Measurements from ENCODE around the gene IL17REL.

IL17REL gene

DNA sequence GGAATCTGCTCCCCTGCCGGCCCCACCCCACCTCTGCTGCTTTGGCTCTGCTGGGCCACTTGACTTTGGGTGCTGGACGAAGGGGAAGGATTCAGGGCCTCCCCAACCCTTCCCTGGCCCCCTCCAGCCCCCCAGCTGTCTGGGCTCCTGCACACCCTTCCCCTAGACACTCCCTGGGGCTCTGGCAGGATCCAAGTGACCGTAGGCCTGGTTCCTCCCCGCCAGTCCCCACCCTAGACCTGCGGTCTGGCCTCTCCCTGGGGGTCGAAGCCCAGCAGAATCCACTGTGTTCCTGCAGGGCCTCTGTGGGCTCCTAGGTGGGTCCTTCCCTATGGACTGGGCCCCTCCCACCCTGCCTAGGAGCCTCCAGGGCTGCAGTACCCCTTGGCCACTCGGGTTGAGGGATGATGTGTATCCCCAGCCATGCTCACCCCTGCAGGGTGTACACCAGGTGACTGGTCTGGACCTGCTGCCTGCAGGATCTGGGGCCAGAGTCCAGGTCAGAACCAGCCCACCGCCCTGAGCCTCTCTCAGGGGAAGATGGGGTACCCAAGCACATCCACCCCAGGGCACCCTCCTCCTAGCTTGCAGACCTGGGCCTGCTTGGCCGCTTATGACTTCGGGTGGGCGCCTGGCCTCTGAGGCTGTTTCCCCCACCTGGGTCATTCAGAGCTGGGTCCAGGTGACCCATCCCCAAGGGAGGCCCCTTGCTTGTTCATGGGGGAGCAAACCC is 46.4 kb downstream of the IL17REL start:
- DNase-seq: peak; percentile 8

DNA sequence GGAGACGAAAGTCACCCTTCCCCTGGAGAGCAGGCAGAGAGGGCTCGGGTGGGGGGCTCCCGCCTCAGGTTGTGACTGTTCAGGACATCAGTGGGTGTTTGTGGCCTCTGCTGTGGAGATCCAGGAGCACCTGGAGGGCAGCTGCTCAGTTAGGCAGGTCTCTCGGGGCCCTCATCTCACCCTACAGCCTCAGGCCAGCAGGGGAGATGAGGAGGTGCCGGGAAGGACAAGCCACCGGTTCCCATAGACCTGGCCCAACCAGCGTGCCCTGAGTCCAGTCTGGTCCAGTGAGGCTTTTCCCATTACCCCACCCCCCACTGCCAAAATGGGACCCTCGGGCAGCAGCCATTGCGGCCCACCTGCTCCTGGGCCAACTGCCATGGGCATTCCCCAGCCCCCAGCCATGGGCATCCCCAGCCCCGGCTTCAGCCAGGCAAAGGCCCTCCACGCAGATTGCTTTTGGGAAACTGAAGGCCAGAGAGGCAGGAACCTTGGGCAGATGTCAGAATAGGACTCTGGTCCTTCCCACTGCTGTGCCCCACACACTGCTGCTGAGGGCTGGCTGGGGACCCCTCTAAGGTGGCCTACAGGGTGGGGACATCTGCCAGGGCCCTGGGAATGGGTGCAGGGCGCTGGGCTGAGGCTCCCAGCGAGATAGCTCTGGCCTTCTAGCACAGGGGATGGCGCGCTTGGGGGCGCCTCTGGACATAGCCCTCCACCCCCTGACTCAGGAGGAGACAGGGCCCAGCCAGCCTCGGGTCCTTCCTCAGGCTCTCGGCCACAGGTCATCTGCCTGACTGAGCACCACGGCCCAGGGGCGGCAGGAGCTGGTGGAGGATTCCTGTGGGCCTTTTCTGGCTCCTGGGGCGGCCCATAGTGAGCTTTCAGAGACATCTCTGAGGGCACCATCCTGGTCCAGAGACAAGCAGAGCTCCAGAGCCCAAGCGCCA is 47.2 kb downstream of the IL17REL start:
- peak; percentile 2 for DNase-seq

DNA sequence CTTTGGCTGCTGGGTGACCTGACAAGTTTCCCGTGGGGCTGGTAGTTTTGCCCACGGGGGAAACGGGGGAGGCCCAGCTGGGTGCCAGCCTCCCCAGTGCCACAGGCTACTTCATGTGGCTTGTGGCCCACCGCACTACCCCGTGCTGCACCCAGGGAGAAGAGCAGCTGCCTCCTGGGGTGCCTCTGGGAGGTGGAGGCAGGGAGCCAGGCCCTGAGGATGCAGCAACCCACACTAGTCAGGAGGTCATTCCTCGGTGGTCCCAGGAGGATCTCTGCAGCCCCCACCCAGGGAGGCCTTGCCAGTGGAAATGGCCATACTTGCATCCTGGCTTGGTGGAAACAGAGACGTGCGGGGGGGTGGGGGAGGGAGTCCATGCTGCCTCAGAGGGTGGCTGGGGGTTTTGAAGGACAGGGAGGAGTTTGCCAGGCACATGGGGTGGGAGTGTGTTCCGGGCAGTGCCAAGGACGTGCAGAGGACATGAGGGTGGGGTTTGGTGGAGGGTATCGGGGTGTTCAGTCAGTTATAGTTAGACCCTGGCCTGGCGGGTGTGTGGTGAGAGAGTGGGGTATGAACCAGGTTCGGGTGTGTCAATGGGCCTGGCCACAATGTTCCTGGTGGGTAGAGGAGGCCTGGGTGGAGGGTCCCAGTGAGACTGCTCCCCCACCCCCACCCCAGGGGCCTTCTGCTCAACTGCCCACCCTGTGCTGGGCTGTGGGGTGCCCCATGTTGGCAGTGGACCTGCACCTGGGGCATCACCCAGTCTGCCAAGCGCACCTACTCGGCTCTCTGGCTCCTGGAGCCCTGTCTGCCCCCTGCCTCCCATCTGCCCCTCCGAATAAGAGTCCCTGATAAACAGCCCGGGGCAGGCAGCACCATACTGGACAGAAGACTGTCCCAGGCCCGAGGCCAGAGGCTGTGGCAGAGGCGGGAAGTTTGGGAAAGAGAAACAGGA is 48.2 kb downstream of the IL17REL start:
- DNase-seq: peak; percentile 8

DNA sequence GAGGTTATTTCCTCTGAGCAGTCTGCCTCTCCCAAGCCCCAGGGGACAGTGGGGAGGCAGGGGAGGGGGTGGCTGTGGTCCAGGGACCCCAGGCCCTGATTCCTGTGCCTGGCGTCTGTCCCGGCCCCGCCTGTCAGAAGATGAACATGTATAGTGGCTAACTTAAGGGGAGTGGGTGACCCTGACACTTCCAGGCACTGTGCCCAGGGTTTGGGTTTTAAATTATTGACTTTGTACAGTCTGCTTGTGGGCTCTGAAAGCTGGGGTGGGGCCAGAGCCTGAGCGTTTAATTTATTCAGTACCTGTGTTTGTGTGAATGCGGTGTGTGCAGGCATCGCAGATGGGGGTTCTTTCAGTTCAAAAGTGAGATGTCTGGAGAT is 48.9 kb downstream of the IL17REL start:
- peak; percentile 1 for DNase-seq

DNA sequence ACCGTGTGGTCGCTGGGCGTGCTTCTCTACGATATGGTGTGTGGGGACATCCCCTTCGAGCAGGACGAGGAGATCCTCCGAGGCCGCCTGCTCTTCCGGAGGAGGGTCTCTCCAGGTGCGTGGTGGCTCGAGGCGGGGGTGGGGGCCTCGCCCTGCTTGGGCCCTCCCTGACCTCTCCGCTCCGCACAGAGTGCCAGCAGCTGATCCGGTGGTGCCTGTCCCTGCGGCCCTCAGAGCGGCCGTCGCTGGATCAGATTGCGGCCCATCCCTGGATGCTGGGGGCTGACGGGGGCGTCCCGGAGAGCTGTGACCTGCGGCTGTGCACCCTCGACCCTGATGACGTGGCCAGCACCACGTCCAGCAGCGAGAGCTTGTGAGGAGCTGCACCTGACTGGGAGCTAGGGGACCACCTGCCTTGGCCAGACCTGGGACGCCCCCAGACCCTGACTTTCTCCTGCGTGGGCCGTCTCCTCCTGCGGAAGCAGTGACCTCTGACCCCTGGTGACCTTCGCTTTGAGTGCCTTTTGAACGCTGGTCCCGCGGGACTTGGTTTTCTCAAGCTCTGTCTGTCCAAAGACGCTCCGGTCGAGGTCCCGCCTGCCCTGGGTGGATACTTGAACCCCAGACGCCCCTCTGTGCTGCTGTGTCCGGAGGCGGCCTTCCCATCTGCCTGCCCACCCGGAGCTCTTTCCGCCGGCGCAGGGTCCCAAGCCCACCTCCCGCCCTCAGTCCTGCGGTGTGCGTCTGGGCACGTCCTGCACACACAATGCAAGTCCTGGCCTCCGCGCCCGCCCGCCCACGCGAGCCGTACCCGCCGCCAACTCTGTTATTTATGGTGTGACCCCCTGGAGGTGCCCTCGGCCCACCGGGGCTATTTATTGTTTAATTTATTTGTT is 49.6 kb downstream of the IL17REL start:
- peak; percentile 6 for DNase-seq

DNA sequence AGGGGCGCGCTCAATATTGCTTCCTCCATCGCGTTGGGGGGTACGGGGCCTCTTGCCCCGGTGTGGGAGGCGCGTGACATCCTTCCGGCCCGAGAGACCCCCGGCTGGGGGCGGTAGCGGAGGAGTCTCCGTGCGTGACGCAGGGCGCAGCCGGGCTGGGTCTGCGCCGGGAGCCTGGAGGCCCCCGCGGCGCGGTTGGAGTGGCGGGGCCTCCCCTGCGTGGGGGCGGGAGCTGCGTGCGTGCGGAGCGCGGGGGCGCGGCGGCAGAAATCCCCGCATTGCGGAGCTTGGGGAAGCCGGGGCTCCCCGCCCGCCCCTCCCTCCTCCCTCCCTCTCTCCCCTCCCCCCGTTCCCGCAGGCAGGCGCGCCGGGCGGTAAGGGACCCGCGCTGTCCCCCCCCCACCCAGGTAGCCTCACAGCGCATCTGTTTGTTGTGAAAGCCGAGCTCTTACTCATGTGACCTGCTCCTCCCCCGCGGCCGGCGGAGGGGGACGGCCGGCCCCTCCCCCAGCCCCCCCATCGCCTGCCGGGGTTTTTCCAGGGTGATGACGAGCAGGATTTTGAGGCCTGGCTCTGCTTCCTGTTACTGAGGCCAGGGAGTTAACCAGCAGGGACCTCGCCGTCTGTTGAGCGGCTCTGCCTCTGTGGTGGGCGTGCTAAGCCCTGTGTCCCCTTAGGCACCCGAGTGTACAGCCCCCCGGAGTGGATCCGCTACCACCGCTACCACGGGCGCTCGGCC is 50.4 kb downstream of the IL17REL start:
- peak; percentile 89 for DNase-seq

DNA sequence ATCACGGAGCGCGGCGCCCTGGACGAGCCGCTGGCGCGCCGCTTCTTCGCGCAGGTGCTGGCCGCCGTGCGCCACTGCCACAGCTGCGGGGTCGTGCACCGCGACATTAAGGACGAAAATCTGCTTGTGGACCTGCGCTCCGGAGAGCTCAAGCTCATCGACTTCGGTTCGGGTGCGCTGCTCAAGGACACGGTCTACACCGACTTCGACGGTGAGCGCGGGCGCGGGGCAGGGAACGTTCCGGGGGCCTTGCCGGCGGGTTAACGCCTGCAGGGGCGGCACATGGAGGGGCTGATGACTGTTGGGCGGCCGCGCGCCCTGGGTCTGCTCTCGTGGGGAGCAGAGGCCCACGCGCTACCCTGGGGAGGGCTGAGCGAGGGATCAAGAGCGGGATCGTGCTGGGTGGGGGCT is 51.0 kb downstream of the IL17REL start:
- DNase-seq: no peak

DNA sequence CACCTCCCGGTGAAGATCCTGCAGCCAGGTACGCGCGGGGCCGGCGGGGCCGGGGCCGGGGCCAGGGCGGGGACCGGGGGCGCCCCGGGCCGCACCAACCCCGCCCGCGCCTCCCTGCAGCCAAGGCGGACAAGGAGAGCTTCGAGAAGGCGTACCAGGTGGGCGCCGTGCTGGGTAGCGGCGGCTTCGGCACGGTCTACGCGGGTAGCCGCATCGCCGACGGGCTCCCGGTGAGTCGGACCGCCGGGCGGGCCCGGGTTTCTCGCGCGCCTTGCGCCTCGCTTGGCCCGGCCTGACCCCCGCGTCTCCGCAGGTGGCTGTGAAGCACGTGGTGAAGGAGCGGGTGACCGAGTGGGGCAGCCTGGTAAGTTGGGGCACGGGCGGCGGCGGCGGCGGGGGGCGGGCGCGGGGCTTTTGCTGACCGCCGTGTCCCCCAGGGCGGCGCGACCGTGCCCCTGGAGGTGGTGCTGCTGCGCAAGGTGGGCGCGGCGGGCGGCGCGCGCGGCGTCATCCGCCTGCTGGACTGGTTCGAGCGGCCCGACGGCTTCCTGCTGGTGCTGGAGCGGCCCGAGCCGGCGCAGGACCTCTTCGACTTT is 51.5 kb downstream of the IL17REL start:
- no peak for DNase-seq

DNA sequence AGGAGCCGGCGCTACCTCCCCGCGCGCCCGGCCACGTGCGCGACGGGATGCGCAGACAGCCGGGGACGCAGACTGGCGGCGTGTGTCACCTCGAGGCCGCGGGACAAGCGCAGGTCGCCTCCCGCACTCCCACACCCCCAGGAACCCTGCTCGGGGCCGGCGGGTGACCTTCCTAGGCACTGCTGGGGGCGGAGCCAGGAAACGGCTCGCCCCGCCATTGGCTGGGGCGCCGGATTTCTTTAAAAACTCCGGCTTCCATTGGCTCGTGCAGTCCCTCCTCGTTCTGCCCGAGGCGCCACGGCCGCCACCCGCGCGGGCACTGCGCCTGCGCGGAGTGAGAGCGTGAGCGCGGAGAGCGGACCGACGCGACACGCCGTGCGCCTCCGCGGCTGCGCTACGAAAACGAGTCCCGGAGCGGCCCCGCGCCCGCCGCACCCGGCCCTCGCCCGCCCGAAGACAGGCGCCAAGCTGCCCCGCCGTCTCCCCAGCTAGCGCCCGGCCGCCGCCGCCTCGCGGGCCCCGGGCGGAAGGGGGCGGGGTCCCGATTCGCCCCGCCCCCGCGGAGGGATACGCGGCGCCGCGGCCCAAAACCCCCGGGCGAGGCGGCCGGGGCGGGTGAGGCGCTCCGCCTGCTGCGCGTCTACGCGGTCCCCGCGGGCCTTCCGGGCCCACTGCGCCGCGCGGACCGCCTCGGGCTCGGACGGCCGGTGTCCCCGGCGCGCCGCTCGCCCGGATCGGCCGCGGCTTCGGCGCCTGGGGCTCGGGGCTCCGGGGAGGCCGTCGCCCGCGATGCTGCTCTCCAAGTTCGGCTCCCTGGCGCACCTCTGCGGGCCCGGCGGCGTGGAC is 52.2 kb downstream of the IL17REL start, which contains the start of gene PIM3:
Gene PIM3, plus strand, starts transcription at position 614 of the 846 bp plus-strand sequence. Its CDS starts 176 bp downstream, at position 790.
- peak; percentile 95 for DNase-seq

DNA sequence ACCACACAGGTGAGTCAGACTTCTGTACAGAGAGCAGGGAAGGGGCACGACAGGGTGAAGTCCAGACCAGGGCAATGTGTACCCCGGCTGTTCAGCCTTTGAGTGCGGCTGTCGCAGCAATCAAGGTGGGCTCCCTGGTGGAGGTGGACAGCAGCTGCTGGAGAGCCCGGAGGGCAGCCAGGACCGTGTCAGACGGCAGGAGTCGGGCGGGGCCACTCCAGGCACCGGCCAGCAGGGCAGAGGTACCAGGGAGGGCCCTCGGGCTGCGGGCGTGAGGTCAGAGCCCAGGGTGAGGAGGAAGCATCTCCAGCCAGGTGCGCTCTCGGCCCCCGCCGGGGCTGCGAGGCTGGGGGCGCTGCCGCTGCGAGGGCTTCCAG is 52.8 kb downstream of the IL17REL start:
- no peak for DNase-seq

DNA sequence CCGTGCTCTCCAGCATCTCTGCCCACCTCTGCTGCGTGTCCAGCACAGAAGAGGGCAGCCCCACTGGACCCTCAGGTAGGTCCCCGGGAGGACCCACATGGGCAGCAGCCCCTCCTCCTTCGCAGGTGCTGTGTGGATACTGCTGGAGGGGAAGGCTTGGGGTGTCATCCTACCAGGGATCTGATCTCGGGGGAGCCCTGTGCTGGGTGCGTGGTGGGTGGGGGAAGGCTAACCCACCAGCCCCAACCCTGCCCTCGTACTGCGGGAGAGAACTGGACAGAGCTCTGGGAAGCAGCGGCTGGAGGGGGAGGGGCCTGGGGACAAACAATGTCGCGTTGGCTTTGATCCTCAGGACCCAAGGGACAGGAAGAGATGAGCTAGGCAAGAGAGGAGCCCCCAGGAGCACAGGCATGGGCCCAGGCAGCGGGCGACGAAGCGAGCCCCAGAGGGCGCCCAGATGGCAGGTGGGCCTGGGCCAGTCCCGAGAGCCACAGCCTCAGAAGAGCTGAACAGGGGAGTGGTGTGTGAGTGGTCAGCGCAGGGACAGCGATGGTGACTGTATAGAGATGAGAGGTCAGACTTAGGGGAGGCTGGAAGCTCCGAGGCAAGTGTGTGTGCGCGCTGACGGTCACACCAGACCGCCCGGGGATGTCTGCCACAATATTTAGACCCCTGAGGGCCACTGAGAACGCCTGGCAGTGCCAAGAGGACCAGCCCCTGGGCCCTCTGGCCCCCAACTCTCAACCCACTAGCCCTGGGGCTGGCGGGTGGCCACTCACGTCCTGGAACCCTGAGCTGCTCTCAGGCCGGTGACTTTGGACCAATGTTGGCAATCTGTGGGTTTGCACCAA is 53.4 kb downstream of the IL17REL start:
- DNase-seq: no peak

DNA sequence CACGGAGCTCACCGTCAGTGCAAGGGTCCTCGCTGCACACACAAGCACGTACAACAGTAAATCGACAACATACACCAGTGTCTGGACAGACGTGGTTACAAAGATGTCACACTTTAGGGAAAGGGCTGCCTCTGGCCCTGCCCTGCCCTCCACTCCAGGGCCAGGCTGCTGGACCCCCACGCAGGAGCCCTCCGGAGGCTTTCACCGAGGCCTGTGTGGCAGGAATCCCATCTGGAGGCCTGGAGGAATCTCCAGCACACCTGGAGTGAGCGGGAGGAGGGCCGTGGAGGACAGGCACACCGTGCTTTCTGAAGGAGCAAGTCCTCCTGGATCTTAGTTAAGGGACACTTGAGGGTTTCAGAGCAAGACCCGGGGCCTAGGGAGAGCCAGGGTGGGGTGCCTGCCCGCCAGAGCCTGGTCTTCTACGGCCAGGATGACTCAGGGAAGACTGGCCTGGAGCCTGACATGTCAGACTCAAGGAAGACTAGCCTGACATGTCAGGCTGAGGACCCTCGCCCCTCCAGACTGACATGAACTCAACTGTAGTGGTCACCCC is 54.1 kb downstream of the IL17REL start:
- no peak for DNase-seq

DNA sequence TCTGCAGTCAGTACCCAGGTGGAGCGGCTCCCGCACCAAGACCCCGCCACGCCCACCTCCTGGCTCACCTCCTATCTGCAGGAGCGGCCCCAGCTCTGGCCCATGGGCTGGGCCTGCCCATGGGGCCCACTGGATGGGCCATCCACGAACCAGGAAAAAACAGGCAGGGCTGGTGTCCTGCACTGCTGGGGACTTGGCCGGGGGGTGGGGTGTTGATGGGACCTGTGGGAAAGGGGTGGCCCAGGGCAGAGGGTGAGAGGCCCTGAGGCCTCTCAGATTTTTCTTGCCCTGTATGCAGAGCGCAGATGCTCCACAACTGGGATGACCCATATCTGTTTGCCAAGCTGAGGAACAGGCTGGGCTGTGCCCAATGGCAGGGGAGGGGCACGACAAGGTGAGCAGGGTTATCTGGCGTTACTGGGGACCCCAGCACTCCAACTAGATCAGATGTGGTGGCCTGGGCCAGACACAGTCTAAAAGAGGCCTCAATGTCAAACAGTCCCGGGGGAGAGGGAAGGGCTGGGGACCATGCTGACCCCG is 54.7 kb downstream of the IL17REL start:
- DNase-seq: no peak

DNA sequence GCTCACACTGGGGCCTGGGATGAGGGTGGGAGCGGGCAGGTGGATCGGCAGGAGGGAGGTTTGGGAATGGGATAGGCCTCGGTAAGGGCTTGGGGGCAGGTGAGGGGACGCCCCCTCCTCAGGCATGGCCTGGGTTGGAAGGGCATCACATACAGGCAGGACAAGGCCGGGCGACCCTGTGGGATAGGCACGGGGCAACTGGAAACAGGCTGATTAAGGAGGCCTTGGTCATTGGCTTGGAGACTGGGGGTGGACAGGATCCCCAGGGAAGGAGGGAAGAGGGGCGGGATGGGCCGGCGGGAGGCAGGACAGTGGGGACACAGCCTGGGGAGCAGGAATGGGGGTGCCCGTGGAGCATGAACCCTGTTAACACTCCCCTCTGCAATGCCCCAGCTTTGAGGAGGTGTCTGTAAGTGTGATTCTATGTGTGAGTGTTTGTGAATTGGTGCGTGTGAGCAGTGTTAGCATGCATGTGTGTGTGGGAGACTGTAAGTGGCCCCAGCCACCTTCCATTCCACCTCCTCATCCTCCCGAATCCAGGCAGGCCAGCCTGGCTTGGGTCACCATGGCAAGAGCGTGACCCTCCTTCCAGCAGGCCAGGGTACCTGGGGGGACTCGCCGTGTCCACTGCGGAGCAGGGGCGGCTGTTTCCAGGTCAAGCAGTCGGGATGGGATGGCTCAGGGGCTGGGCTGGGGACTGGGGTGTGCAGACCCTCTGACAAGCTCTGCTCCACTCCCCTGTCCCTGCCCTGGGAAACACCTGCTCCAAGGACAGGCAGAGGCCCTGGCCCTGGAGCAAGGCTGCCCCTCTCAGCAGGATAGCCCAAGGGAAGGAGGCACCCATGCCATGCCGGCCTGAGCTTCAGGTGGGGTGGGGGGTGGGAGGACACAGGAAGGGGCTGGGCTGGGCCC is 55.4 kb downstream of the IL17REL start:
- no peak for DNase-seq

DNA sequence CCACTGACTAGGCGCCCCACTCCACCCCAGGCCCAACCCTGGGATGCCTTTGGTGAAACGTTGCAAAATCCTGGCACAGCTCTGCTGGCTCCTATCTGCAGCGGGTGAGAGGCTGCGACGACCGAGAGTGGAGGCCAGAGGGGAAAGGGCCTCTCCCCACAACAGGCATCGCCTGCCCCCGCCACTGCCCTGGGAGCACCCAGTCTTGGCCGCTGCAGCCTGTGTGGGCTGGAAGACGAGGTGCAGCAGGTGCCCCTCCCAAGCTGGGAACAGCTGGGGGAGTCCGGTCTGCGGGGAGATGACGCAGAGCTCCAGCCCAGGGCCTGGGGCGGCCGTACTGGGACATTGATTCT is 56.2 kb downstream of the IL17REL start:
- DNase-seq: no peak

DNA sequence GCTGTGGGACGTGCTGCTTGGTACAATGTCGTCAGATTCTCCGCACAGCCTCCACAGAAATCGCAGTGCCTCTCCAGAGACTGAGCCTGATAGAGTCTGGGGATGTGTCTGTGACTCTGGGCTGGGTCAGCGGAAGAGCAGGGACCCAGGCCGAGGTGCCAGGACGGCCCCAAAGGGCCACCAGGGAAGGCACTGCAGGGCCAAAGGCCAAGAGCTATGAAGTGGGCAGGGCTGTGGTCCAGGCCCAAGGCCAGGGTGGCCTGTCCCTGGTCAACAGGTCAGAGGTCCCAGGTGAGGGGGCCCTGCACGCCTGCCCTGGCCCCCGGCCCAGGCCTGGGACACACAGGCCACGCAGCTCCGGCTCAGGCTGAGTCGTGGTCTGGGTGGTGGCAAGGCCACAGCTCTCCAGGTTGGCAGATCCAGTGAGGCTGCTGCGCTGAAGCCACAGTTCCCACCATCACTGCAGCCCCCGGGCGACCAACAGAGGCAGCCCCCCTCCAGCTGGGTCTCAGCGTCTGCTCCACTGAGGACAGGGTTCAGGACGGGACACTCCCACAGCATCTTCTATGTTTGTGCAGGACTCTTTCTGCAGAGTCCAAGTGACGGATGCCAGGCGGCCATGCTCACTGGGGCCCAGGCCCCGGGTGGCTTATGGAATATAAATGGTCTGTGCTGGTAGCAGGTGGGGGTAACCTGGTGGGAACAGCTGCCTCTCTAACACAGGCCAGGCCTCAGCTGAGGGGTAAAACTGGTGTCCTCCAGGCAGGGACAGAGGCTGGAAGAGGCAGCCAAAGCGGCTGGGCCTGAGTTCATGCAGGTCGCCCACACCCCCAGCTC is 56.8 kb downstream of the IL17REL start:
- DNase-seq: no peak

Data from stimulated activated CD4-positive, alpha-beta T cell treated with anti-CD3 and anti-CD28 coated beads, Interleukin-1b, Interleukin-23, amount 100 ng/mL, for 48 hours (primary cell).